HG03558 (cell line): ENCODE data around the gene BRD4.
A peak's percentile ranks its signal among the peaks of the same experiment; 100 is the strongest.

Source experiments
- ATAC-seq: cut with Tn5 transposase; IDR thresholded peaks from one replicate; pipeline ENCODE4 v1.9.1; 2021; ENCODE audit warnings: moderate number of reproducible peaks; ENCODE audit not compliant: unreplicated experiment; ENCODE audit errors: extremely low read depth

The BRD4 gene

DNA sequence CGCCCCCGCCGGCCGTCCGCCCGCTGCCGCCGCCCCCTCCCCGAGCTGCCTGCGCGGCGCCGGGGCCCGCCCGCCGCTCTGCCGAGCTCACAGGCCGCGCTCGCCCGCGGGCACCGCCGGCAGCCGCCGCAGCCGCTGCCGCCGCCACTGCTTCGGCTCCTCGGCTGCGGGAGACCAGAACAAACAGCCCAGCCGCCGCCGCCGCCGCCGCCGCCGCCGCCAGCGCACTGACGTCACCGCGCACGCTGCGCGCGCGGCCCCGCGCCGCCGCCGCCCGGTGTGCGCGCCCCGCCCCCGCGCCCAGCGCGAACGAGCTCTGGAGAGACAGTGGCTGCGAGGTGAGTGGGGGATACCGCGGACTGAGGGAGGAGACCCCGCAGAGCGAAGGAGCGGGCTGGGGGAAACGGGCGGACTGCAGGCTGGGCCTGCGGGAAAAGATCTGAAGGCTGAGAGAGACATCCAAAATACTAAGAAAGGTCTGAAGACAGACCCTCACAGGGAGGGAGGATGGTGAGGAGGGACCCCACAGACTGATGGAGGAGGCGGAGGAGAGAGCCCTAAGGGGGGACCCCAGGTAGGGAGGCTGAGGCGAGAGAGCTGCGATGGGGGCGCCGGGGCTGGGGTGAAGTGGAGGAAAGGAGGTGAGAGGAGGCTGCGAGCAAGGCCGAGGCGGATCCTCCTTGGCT is at the start of gene BRD4:
BRD4 (minus strand) TSS at position 229 of the 686 bp plus-strand sequence. CDS start 59,440 bp downstream, outside the sequence.
- no peak for ATAC-seq

DNA sequence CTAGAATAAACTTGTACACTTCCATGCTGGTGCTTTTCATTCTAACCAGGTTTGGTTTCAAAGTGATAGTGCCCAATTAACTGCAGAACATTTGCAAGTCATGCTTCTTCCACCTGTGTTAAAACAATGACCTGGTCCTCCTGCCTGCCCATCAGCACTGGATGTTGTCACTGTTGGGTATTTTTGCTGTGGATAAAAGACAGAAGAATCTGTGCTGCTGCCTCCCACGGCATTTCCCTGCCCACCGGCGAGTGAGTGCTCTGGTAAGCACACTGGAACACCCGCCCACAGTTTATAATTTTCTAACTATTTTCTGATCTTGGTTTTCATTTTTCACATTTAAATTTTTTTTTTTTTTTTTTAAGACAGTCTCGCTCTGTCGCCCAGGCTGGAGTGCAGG is 49.5 kb upstream of the BRD4 start:
- no peak for ATAC-seq

DNA sequence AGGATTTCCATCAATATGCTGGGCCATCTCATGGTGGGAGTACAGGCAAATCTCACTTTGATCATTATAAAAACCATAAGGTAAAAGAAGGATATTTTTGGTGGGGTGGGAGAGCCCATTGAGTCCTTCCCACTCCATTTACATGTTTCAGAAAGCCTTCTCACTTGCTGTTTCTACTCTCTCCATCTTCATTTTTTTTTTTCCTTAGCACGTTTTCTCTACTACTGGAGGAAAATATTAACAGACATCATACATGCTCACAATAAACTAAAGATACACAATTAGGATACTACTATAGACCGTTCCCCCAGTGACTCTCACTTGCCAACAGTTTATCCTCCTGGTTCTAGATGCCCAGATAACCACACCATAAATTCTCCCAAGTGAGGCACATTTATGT is 49.1 kb upstream of the BRD4 start:
- ATAC-seq = no peak

DNA sequence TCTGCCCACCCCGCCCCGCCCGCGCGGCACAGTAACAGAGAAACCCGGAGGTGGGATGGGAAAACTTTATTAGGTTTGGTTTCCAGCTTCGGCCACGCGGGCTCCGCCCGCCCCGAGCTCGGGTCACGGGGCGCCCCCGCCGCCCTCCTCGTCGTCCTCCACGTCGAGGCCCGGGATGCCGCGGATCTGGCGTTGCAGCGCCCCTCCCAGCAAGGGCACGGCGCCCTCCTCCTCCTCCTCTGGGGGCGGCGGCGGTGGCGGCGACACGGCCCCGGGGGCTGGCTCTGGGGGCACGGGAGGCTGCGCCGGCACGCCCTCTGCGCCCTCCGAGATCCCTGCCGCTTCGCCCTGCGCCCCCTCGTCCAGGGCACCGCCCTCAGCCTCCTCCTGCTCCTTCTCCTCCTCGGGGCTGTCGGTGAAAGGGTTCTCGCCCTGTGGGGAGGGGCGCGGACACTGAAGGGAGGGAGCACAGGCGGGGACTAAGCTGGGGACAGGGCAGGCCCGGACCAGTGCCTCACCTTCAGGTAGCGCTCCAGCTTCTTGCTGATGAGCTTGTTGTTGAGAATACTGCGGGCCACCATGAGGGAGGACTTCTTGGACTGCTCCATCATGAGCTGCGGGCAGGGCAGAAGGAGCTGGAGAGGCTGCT is 47.8 kb upstream of the BRD4 start:
- ATAC-seq = peak; percentile 23

DNA sequence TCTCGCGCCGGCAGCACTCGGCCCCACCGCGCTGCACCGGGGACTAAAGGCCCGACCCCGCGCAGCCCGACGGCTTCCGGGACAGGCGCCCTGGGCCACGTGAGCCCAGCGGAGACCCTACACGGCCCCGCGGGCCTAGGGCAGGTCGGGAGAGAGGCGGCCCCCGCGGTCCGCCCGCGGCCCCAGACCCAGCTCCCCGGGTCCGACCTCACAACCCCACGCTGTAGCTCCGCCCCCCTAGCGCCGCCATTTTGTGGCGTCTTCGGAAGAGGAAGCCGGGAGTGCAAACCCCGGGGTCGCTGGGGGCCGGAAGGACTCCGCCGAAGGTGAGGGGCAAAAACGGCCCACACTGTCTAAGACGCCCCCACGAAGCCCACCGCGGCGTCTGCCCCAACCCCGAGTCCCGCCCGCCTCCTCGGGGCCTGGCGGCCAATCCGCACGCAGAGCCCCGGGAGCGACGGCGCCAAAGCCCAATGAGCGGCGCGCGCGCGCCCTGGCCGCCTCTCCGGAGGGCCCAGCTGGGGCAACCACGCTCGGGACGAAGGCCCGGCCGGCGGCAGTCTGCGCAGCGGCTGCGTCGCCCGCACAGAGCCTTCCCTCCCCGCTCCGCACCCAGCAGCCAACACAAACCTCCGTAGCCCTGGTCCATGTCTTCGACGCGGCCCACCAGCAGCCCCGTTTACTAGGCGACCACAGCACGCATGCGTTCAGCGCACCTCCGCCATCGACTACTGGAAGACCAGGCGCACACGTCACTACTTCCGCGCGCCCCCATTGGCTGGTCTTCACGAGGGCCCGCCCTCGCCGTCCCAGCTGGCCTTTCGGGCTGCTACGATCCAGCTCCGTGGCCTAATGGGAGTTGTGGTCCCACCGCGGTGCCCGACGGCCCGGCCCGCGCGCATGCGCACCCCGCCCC is 47.0 kb upstream of the BRD4 start, which contains the start of gene AKAP8:
AKAP8 (minus strand) TSS at position 705 of the 916 bp plus-strand sequence; CDS start at position 649, 56 bp downstream.
- peak; percentile 58 for ATAC-seq

- ATAC-seq = no peak
These were observed 46.3 kb upstream of the BRD4 start for GRCh38 chr19:15378534-15379082.

DNA sequence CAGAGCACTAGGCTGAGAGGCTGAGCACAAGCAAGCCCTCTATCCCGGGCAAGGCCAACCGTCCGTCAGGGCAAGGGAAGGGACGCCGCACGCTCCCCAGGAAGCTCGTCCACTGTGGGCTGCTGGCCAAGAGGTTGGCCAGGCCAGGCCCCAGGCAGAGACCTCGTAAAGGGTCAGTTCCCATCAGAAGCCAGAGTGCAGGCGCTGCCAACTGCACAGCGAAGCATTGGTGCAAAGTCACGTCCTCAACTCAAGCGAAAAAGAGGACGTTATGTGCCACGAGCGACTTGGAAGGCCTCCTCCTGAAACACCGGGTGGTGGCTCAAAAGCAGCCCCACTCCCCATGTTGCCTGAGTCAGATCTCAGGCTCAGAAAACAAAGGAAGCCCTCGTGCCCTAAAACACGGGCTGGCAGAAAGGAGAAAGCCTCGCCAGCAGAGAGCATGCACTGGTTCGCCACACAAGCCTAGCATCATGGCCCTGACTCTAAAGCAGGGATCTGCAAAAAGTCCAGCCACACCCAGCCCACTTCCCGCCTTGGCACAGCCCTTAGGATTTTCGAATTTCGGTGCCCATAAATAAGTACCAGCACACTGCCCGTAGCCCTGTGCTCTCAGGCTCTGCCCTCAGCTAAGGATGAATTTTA is 42.6 kb upstream of the BRD4 start:
- no peak for ATAC-seq

- ATAC-seq = no peak
These were observed 41.8 kb upstream of the BRD4 start for GRCh38 chr19:15374105-15374651.

DNA sequence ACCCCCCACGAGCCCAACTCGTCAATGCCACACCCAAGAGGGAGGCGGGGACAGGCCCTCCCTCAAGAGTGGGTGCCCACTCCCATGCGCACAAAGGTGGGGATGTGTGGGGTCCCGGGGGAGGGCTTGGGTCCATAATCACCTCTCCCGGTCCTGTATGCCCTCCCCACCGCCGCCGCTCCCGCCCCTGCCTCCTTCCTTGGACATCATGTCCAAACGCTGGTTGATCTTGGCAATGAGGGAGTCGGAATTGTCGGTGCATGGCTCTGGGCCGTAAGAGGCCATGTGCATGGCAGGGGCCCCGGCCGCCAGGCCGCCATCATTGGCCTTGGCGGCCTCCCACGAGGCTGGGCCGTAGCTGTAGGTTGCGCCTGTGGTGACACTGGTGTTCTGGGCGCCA is 41.3 kb upstream of the BRD4 start:
- no peak for ATAC-seq

- ATAC-seq = no peak
These were observed 40.6 kb upstream of the BRD4 start for GRCh38 chr19:15372891-15373301.

DNA sequence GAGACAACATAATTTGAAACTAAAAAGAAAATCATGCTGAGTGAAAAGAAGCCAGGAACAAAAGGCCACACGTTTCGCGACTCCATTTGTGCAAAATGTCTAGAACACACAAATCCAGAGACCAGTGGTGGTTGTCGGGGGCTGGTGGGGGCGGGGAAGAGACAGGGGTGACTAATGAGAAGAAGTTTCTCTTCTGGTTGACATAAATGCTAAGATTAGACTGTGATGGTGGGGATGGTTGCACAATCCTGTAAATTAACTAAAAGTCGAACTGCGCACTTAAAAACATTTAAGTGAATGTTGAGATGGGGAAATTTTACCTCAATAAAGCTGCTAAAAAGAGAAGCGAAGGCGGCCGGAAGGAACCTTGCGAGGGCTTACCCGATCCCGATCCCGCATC is 40.1 kb upstream of the BRD4 start:
- ATAC-seq = no peak

DNA sequence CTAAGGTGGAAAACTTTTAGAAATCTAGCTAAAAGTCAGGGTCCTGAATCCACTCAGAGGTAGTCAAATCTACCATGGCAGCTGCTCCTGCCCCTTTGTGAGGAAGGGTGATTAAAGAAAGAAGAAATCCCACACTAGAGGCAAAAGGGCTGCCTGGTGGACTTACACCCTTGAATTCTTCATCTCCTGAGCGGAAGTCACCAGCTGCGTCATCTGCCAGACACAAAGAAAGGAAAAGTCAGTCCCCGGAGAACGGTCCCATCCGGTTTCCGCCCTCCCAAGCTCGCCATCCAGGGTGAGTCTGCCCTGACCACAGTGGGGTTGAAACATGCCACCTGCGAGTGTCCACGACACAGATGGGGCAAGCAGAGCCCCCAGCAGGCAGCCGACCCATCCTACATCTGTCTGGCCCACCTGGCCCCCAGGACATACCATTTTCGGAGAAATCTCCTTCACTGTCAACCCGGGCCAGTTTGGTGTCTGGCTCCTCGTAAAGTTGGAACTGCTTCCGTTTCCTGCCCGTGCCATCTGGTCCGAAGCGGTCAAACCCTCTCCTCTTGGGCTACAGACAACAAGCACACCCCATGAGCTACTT is 39.5 kb upstream of the BRD4 start:
- no peak for ATAC-seq

- no peak for ATAC-seq
These were observed 38.8 kb upstream of the BRD4 start for GRCh38 chr19:15371119-15371518.

GRCh38 chr19:15369594-15369891 is 37.2 kb upstream of the BRD4 start:
- no peak for ATAC-seq

DNA sequence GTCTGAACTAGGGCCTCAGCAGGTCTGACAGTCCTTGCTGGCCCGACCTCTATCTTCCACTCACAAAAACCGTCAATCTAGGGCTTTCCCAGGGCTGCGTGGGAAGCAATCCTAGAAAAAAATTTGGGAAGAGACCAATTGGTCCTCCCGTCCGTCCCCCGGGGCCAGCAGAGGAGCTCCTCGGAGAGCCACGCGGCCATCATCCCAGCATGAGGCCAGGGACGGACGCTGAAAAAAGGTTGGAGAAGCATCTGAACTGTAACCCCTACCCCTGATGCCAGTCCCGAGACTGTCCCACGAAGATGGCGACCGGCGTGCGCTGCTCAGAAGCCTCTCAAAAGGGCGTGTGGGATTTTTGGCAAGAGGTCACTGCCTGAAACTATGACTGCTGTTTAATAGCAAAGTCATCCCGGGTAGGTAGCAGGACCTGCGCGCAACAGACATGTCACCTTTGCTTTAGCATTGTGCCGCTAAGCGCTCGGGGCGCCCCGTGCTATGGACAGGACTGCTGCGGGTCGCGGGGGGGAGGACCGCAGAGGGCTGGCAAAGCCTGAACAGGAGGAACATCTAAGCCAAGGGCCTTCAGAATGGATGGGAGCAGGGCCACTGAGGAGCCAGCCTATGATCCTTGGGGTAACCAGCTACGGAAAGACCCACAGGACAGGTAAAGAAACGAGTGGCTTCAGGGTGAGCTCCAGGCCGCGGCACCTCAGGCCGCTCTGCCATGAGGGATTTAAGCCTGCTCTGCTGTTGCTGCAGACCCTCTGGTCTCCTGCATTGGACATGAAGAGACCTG is 36.7 kb upstream of the BRD4 start:
- ATAC-seq = no peak

- ATAC-seq = no peak
These were observed 35.8 kb upstream of the BRD4 start for GRCh38 chr19:15368051-15368632.

DNA sequence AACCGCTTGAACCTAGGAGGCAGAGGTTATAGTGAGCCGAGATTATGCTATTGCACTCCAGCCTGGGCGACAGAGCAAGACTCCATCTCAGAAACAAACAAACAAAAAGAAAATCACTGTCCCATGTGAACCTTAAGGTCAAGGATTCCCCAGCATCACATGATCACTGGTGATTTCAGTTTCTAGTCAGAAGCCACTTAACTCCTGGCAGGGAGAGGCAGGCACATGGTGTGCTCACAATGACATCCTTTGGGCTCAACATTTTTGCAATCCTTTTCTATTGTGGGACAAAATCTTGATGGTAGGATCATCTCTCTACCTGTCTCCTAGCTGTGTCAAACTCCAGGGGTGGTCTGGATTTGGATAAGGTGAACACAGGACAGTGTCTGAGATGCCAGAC is 35.1 kb upstream of the BRD4 start:
- ATAC-seq = no peak

- ATAC-seq = no peak
These were observed 32.9 kb upstream of the BRD4 start for GRCh38 chr19:15365264-15365663.
